HEK293T (cell line): Measurements from ENCODE around the gene HMGA1.

ENCODE experiments used
- CTBP1 ChIP-seq: fragments of 450-650 bp; IDR thresholded peaks from 2 replicates; pipeline ENCODE4 v1.6.1; 2016; ENCODE audit warnings: borderline replicate concordance
- FOXA1 ChIP-seq: fragments of 450-650 bp; IDR thresholded peaks from 2 replicates; pipeline ENCODE4 v1.6.1; 2016; ENCODE audit warnings: mild to moderate bottlenecking
- FOXK2 ChIP-seq: fragments of 450-650 bp; IDR thresholded peaks from 2 replicates; pipeline ENCODE4 v1.6.1; 2016; ENCODE audit warnings: mild to moderate bottlenecking
- PKNOX1 ChIP-seq: fragments of 450-650 bp; IDR thresholded peaks from 2 replicates; pipeline ENCODE4 v1.6.1; 2016
- TARDBP ChIP-seq: fragments of 450-650 bp; IDR thresholded peaks from 2 replicates; pipeline ENCODE4 v1.6.1; 2016

GRCh38 chr6:34249469-34250261, 13.0 kb downstream of the HMGA1 start:
- no peak for TF ChIP-seq PKNOX1
- TF ChIP-seq FOXK2 = no peak
- no peak for TF ChIP-seq TARDBP
- TF ChIP-seq FOXA1 = no peak
- TF ChIP-seq CTBP1 = no peak
